MCF 10A (cell line): ENCODE results near the gene FOXP1. TPM values are rescaled to one million over a fixed set of nuclear protein-coding genes. Genes with fewer than 3 reads are reported as not detected.
A peak's percentile ranks its signal among the peaks of the same experiment; 100 is the strongest.

Source experiments
- BruUV-seq: library from RNA; stranded (reverse); fragments of 400-500 nt; replicated peaks from 2 replicates; lab custom pipeline; 2021; lab: Mats Ljungman, UMichigan
- CTCF ChIA-PET: fragments of 300-600 bp; sonication (Branson Sonifier 250); formaldehyde crosslinking; extraction: SDS; loops from one replicate; lab custom pipeline; 2021; ENCODE audit warnings: antibody characterized with exemption, inconsistent platforms; lab: Yijun Ruan, JAX
- POLR2A ChIA-PET: fragments of 300-600, 350-650 bp; sonication (Branson Sonifier 250); formaldehyde crosslinking; extraction: SDS; loops from one replicate; lab custom pipeline; 2020; ENCODE audit warnings: antibody characterized with exemption, inconsistent platforms; lab: Yijun Ruan, JAX
- DNase-seq: peaks from one replicate; pipeline ENCODE4 v3.0.0-alpha.2; 2018; ENCODE audit not compliant: unreplicated experiment
- H3K27ac Mint-ChIP-seq: one replicate; pipeline ENCODE4 v1.8.0; 2022; ENCODE audit warnings: mild to moderate bottlenecking, low read depth, mixed read lengths; ENCODE audit not compliant: unreplicated experiment
- H3K27me3 Mint-ChIP-seq: one replicate; pipeline ENCODE4 v1.8.0; 2022; ENCODE audit warnings: mixed read lengths; ENCODE audit not compliant: insufficient read depth, unreplicated experiment
- H3K36me3 Mint-ChIP-seq: one replicate; pipeline ENCODE4 v1.8.0; 2022; ENCODE audit warnings: mild to moderate bottlenecking, moderate library complexity, mixed read lengths; ENCODE audit not compliant: insufficient read depth, unreplicated experiment
- H3K4me1 Mint-ChIP-seq: one replicate; pipeline ENCODE4 v1.8.0; 2022; ENCODE audit warnings: mixed read lengths; ENCODE audit not compliant: insufficient read depth, unreplicated experiment
- H3K4me3 Mint-ChIP-seq: one replicate; pipeline ENCODE4 v1.8.0; 2022; ENCODE audit warnings: mild to moderate bottlenecking, moderate library complexity, mixed read lengths; ENCODE audit not compliant: unreplicated experiment
- H3K9me3 Mint-ChIP-seq: one replicate; pipeline ENCODE4 v1.8.0; 2022; ENCODE audit warnings: mixed read lengths; ENCODE audit not compliant: unreplicated experiment
- intact Hi-C: fragments of 100-400 bp; cut with micrococcal nuclease; formaldehyde crosslinking; loops from 2 replicates; pipeline ENCODE4 v1.14.1; 2022
- total RNA-seq: library from RNA; stranded (reverse); gene quantifications from 2 replicates; pipeline ENCODE4 v1.2.3, GENCODE V29; 2022
- TF ChIP-seq, protein P1 (sequence below): fragments of 200-600 bp; IDR thresholded peaks from one replicate; pipeline ENCODE4 v1.8.0; 2022; ENCODE audit warnings: antibody characterized with exemption, mild to moderate bottlenecking; ENCODE audit not compliant: unreplicated experiment

Gene FOXP1
- total RNA-seq, 1 experiment from 2014 or later, result 49.0 TPM

DNA sequence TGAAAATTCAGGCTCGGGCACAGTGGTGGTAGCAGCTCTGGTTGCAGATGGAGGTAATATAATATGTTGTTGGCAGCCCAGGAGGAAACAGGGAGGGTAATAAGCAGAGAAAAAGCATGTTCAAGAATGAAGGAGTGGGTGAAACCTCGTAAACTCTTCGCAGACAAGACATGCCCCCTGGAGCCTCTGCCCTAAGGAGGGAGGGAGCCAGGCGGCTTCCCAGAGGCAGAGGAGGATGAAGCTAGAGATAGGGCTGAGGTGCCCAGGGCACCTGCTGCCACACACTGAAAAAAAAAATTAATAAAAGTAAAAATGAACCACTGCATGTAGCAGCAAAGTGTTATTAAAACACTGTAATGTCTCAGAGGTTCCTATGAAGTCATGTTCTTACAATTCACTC lies 137.3 kb downstream of the FOXP1 start:
- CTCF ChIA-PET, result interaction anchor here (1.3 kb wide), 1 partner anchor 22 kb away, joined by 3 read pairs; no protein-coding TSS in a partner anchor
- H3K27ac Mint-ChIP-seq, result no peak overlapping the region

DNA sequence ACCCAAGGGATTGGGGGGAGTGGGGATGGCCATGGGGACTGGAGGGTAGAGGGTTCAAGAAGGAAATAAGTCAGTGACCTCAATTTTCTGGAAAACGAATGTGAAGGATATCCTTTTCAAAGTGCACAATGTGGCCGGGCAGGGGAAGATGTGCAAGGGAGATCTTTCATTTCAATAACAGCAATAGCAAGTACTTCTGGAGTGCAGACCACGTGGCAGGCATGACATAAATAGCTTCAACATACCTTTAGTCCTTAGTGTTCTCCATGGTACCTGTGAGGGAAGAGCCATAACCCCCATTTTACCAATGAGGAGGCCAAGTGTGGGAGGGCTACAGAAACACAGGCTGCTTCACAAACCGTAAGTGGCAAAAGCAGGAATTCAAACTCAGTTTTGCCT lies 138.7 kb downstream of the FOXP1 start:
- Mint-ChIP-seq H3K36me3 (no peaks in the 10 kb centered on the region), H3K4me1 (peaks cover 56% of the 10 kb centered on the region), H3K27ac (peak overlapping the region; percentile 95), H3K27me3 (no peaks in the 10 kb centered on the region), H3K9me3 (no peaks in the 10 kb centered on the region), H3K4me3 (peak overlapping the region; percentile 31)
- ChIA-PET CTCF (interaction anchor here (0.8 kb wide), 1 partner anchor 49 kb away, joined by 3 read pairs; no protein-coding TSS in a partner anchor), POLR2A (interaction anchor here (0.8 to 3.2 kb wide), 7 partner anchors 9 to 140 kb away, joined by 3 to 17 read pairs (median 5); partner anchors contain the start of gene FOXP1)
- intact Hi-C loops, result no loop called here
- TF ChIP-seq, protein P1, sequence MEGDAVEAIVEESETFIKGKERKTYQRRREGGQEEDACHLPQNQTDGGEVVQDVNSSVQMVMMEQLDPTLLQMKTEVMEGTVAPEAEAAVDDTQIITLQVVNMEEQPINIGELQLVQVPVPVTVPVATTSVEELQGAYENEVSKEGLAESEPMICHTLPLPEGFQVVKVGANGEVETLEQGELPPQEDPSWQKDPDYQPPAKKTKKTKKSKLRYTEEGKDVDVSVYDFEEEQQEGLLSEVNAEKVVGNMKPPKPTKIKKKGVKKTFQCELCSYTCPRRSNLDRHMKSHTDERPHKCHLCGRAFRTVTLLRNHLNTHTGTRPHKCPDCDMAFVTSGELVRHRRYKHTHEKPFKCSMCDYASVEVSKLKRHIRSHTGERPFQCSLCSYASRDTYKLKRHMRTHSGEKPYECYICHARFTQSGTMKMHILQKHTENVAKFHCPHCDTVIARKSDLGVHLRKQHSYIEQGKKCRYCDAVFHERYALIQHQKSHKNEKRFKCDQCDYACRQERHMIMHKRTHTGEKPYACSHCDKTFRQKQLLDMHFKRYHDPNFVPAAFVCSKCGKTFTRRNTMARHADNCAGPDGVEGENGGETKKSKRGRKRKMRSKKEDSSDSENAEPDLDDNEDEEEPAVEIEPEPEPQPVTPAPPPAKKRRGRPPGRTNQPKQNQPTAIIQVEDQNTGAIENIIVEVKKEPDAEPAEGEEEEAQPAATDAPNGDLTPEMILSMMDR, result no peak
- BruUV-seq, result no TSS peak
- DNase-seq, result no peak

More for the DNA sequence above, 137.3 kb downstream of the FOXP1 start:
- intact Hi-C loops, result no loop called here
- Mint-ChIP-seq H3K4me3 (no peak overlapping the region), H3K9me3 (no peaks in the 10 kb centered on the region), H3K36me3 (no peaks in the 10 kb centered on the region), H3K4me1 (peaks cover 51% of the 10 kb centered on the region), H3K27me3 (no peaks in the 10 kb centered on the region)
- TF ChIP-seq, protein P1, result no peak
- POLR2A ChIA-PET, result interaction anchor here (1.0 to 3.2 kb wide), 3 partner anchors 16 to 58 kb away, joined by 3 to 17 read pairs (median 9); no protein-coding TSS in a partner anchor
- DNase-seq, result no peak
- no TSS peak for BruUV-seq

DNA sequence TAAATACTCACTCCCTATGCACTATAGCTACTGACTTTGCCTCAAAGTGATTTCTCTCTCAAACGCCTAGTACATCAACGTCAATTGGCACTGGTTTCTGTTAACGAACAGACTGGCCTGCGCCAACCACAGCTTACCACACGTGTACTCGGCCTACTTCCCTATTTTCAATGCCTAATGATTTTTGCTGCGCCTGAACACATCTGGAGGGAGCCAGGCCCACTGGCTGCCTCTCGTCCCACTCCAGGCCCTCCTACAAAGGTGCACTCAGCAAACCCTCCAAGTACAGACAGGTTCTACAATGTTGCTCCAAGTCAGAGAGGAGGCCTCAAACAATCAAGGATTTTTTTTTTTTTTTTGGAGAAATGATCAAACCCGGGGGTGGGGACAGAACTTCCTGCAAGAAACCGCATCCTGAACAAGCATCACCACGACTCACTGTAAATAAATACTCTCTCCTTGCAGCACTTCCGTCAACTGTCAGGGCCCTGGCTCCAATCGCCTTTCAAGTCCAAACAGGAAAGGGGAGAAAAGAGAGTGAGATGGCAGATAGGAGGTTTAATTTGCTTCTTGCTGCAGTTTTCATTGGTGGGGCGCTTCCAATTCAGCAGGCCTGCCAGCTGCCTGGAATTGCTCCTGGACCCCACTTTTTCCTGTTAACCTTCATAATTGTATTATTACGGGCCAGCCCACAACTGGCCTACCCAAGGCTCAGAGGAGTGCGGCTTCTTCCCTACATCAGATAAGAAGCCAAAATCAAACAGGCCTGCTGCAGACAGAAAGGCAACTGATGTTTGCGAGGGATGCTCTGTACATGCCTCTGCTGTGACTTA lies 139.3 kb downstream of the FOXP1 start:
- no TSS peak for BruUV-seq
- H3K27me3 Mint-ChIP-seq, result no peaks in the 10 kb centered on the region
- peak; percentile 91 for DNase-seq
- H3K27ac Mint-ChIP-seq, result peak overlapping the region; percentile 95
- CTCF ChIA-PET, result interaction anchor here (0.7 to 1.2 kb wide), 4 partner anchors 15 to 141 kb away, joined by 3 to 4 read pairs (median 3); no protein-coding TSS in a partner anchor
- POLR2A ChIA-PET, result interaction anchor here (0.8 to 2.1 kb wide), 7 partner anchors 10 to 139 kb away, joined by 3 to 12 read pairs (median 4); partner anchors contain the start of gene FOXP1
- H3K4me3 Mint-ChIP-seq, result peak overlapping the region; percentile 31
- TF ChIP-seq, protein P1, result no peak
- no peaks in the 10 kb centered on the region for H3K36me3 Mint-ChIP-seq
- H3K9me3 Mint-ChIP-seq, result no peaks in the 10 kb centered on the region
- H3K4me1 Mint-ChIP-seq, result peaks cover 61% of the 10 kb centered on the region
- intact Hi-C loops, result no loop called here

DNA sequence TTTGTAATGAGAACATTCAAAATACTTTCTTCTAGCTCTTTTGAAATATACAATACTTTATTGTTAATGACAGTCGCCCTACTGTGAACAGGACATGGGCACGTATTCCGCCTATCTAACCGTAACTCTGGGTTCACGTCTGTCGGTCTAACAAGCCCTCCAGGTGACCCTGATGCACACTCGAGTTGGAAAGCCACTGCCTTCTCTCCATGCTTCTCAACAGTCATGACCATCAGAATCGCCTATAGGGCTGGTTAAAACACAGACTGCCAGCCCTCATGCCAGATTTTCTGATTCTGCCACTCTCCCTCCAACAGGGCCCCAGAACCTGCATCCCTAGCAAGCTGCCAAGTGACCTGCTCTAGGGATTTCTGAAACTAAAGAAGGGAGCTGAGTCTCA lies 140.2 kb downstream of the FOXP1 start:
- ChIA-PET CTCF (interaction anchor here (1.1 to 1.2 kb wide), 2 partner anchors 14 to 21 kb away, joined by 3 read pairs; no protein-coding TSS in a partner anchor), POLR2A (interaction anchor here (0.8 to 2.1 kb wide), 3 partner anchors 18 to 53 kb away, joined by 3 to 12 read pairs (median 3); no protein-coding TSS in a partner anchor)
- BruUV-seq, result TSS peak; percentile 16
- H3K27me3 Mint-ChIP-seq, result no peaks in the 10 kb centered on the region
- no peak for DNase-seq
- intact Hi-C loops, result no loop called here
- no peak overlapping the region for H3K4me3 Mint-ChIP-seq
- peaks cover 63% of the 10 kb centered on the region for H3K4me1 Mint-ChIP-seq
- TF ChIP-seq, protein P1, result no peak
- no peaks in the 10 kb centered on the region for H3K9me3 Mint-ChIP-seq
- peaks cover under 1% of the 10 kb centered on the region for H3K36me3 Mint-ChIP-seq
- H3K27ac Mint-ChIP-seq, result peak overlapping the region; percentile 95
